GM18867 (cell line): Measurements from ENCODE around the gene MBL2.

Experiments
- ATAC-seq: cut with Tn5 transposase; IDR thresholded peaks from one replicate; pipeline ENCODE4 v1.9.1; 2021; ENCODE audit warnings: mild to moderate bottlenecking, moderate library complexity; ENCODE audit not compliant: unreplicated experiment

Gene MBL2

DNA sequence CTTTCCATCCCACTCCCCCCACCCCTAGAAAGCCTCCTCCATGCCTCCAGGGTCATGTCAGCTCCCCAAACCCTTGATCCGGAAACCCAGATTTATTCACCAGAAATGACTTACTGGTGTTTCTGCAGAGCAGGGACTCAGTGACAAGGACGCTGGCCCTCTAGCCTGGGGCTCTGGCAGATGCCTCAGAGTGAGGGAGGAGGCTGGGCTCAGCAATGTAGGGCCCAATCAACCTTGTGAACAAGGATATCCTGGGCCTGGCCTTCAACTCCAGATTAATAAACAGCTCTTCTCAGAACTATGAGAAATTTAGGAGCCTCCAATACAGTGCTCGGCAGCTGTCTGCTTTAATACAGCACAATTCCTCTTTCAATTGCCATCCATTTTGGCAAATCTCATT is at the start of gene MBL2:
Gene MBL2, minus strand, starts transcription at position 162 of the 400 bp plus-strand sequence. CDS start 1,149 bp downstream, outside the sequence.
- no peak for ATAC-seq

DNA sequence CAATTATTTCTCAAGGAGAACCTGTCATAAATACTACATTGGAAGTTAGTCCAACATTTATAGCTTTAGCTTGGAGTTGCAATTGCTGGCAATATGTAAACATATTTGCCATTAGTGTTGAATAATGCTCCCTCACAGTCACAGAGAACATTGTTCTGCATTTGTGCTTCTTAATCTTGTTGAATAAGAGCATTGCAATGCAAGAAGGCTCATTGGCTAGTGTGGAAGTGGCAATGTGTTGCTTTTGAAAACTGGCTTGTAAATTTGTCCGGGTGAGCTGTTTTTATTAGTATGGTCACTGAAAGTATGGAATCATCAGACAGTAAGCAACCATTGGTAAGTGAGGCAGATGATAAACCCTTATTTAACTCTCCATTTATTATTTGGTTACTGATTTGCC is 47.7 kb upstream of the MBL2 start:
- ATAC-seq = no peak

DNA sequence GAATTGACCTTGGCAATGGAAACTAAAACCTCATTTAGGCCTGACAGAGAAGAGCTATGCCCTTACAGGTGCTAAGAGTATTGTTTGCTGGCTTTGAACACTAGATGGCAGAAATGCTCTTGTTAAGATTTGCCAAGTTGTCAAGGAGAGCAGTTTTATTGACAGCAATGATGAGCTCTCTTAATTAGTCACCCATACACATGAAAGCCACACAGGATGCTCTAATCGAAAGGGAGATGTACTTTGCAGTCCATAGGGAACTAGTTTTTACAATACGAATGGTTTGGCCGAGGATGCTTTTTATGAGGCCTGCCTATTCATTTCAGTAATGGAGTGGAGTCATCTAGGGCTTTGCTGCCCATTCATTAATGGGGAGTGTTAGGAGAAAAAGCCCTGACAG is 45.4 kb upstream of the MBL2 start:
- ATAC-seq = peak; percentile 92

DNA sequence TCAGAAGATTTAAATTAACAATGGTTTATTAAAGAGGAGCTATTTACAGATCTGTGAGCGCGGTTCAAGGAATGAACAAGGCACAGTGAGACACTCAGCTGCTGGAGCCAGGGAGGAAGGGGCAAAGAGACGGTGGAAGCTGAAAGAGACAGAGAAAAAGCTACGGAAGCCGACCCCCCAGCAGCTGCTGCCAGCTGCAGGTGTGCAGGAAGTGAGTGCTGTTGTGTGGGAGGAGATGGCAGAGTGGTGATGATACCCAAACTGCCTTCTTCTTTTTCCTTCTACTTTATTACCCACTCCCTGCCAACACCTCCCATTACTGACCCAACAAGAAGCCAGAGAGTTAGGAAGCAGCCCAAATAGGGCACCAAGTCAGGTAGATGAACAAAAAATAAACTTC is 41.9 kb upstream of the MBL2 start:
- peak; percentile 56 for ATAC-seq

DNA sequence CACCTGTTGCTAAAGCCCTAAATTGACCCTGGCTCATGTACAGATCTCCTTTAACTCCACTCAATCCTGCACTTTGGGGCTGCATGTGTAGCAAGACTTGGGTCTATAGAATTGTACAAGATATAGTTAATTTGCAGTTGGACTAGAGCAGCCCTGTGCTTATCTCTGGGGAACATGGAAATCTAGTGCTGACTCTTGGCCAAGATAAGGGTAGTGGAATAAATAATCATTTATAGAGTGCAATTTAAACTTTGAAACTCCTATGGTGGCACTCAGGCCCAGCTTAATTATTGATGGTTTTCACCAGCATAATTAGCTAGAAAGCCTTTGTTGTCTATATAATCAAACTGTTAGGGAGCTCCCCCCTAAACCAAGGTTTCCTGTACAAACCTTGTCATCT is 39.2 kb upstream of the MBL2 start:
- ATAC-seq = no peak

DNA sequence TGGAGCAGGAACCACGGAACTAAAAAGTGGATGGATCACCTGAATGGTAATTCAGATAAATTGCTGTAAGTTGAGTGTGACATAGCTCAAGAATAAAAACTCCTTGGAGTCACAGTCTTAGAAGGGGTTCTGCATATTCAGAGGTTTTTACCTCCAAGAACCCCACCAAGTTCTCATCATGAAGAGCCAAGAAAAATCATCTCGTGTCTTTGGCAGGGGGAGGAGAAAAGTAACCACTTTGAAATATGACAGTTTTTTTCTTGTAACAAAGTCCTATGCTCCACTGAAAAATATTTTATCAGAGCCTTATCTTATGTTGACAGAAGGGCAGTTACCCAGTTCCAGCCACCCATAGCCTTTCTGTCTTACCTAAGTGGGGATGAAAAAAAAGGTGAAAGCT is 38.2 kb upstream of the MBL2 start:
- no peak for ATAC-seq

DNA sequence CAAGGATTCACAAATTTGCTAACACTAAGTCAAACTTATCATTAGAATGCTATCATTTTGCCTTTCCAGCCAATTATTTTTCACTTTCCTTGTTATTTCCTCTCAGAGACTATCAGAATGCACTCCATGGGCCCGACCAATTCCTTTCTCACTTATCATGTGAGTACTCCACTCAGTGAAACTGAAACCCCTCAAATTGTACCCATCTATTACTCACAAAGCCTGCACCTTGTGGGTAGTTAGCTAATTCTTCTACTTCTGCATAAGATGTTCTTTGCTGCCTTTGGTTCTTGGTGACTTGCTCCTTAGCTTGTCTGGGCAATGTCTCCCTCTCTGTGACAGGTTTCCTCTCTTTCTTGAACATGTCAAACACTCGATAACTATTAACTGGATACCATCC is 35.2 kb upstream of the MBL2 start:
- ATAC-seq = no peak

DNA sequence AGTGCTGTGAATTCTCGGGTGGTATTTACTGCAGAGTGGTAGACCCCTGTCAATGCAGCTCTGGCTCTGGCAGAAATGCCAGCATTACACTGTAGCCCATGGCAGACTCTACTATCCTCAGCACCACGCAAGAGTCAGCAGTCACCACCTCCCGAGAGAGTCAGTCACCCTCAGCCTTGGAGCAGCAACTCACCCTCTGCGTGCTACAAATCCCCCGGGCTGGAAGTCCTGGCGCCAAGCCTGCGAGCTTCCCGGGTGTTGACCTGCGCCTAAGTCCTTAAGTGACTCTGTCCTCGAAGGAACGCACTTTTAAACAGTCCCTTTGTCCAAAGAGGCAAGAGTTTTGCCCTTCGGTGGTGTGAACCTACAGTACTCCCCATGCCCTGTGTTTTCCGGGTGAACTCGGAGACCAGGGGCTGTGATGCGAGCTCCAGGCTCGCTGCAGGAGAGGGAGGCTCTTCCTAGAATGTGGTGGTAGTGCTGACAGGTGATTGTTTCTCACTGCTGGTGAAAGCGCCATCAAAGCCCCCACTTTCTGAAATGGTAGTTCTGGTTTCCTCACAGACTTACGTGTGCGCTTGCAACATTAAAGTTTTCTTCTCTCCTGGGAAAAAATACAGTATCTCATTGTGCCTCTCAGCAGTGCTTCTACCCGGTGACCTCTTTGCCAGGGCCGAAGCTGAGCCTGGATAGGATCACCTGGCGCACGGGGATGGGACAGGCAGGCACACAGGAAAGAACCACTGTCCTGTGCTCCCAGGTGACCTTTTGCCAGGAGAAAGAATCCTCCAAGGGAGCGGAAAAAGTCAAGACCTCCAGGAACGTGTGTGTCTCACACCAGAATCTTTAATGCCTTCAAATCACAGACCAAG is 33.1 kb upstream of the MBL2 start:
- ATAC-seq = no peak

DNA sequence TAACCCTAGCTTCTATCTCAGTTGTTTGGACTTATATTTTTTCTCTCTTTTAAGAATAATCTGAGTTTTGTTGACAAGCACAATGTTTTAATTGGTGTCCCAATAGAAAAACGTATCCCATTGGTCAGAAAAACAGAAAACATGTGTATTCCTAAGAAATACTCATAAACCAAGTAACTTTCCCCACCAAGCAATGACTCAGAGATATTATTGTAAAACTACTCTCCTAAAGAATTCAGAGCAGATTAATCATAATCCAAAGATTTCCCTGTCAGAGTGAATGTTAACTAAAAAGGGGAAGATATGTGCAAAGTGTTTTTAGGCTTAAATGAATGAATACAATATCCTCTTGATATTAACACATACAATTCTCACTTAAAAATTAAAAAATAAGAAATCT is 29.4 kb upstream of the MBL2 start:
- ATAC-seq = no peak

DNA sequence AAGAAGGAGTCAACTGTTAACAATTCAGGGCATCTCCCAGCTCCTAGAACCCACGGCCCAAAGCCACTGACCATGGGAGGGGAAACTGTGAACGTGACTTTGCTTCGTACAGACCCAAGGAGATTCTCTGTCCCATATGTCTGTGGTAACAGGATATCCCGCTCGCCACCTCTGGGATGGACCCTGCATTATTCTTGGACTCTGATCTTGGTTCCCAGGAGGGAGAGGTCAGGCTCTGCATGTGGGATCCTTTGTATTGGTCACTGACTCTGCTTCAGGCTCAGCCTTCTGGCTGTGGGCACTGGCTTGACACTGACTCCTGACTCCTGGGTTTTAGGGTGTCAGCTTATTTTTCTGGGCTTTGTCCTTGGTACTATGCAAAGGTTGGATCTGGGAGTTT is 13.5 kb upstream of the MBL2 start:
- no peak for ATAC-seq

DNA sequence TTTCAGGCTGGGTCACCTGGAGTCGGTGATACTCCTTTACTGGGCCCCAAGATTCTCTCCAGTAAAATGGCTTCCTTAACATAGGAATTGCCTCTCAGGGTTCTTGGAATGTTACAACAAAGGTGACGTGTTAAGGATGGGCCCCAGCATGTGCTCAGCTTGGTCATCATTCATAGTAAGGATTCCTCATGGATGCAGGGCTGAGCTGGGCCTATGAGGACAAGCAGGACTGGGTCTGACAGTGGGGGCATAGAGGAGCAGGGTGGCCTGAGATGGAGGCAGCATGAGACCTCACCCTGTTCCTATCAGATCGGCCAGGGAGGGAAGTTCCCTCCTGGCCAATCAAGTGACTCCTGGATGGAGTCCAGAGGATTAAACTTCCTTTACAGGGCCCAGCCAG is 12.8 kb upstream of the MBL2 start:
- no peak for ATAC-seq

DNA sequence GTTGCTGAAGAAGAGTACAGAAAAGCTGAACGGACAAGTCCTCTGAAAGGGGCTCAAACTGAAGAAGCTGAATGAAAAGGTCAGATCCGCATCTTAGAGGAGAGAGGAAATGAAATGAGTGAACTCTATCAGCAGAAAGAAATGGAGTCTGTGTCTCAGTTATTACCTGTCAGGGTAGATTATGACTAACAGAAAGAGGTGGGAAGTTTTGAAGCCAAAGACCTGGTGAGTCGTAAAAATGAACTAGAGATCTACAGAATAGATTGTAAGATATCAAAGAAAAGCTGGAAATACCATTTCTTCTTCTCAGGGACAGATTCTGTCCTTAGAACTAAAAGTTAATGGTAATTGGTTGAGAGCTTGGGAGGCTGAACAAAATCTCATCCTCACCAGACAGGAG is 11.1 kb upstream of the MBL2 start:
- no peak for ATAC-seq

DNA sequence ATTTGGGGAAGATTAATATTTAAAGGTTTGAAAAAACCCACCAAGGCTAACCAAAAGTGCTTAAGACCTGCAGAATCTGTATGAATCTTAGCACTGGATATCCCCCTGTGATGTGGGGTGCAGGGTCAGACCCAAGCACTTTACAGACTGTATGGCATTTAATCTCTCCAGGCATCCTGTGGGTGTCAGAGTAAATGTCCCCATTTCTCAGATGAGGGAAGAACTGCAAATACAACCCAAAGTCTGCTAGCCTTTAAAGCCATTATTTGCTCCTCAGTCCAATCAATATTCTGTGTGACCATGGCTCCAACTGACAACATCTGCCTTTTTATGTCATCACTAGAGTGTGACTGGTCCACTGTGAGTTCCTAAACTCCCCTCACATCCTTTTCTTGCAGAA is 10.0 kb upstream of the MBL2 start:
- ATAC-seq = no peak

DNA sequence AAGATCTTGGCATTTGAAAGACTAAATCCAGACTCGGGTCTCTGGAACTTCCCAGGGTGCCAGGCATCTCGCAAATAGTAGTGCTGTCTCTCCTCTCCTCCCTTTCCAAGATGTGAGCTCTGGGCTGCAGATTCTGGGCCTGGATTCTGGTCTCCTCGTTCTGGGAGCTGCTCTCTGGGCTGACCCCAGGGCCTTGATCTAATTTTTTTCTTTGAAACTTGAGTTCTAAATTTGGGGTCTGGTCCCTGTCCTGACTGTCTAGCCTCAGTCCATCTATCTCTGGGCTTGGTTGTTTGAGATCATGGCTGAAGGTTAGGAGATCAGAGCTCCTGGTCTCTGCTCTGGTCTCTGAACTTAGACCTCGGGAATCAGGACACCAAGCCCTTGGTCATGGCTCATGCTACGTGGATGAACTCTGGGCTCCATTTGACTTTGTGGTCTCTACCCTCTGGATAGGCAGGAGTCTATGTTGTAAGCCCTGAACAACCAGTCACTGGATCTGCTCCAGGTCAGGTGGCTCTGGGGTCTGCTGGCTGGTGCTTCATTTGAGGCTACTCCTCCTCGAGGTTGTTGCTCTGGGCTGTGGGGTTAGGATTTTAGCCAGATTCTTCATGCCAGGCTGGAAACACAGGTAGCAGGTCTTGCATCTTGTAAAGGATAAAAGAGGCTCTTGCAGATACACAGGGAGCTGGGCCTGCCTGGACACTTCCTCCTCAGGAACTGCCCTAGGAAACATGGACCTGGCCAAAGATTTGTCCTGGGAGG is 8.0 kb upstream of the MBL2 start:
- ATAC-seq = peak; percentile 21

DNA sequence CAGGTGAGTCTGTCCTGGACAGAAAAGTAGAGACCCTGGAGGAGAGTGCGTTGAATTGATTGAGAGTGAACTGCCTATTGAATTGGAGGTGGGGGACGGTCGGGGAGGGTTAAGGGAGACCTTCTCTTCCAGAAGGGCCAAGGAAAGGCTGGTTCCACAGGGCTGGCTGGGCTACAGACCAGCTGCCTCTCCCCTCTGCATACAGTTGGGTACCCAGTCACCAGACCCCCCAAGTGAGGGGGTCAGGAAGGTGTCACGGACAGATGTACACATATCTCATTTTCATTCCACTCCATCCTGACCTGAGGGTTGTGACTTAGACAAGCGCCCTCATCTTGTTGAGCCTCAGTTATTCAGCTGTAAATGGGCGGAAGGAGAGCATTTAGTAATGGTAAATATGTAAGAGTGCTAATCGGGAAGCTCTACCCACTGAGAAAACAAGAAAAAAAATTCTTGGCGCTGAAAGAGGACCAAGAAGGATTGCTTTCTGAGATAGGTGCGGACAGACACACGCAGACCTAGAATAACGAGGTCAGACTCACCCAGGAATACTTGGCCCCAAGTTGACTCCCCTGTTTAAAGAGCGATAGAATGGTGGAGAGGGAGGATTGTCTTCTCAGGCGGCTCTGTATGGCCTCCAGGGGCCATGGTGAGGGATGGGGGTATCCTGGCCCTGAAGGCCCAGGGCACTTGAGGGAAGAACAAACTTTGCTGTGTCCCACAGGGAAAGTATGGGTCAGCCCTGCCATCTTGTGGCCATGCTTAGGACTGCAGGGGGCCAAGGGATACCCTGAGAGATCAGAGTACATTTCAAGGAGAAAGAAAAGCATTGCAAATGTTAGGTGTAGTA is 7.2 kb upstream of the MBL2 start:
- peak; percentile 96 for ATAC-seq

DNA sequence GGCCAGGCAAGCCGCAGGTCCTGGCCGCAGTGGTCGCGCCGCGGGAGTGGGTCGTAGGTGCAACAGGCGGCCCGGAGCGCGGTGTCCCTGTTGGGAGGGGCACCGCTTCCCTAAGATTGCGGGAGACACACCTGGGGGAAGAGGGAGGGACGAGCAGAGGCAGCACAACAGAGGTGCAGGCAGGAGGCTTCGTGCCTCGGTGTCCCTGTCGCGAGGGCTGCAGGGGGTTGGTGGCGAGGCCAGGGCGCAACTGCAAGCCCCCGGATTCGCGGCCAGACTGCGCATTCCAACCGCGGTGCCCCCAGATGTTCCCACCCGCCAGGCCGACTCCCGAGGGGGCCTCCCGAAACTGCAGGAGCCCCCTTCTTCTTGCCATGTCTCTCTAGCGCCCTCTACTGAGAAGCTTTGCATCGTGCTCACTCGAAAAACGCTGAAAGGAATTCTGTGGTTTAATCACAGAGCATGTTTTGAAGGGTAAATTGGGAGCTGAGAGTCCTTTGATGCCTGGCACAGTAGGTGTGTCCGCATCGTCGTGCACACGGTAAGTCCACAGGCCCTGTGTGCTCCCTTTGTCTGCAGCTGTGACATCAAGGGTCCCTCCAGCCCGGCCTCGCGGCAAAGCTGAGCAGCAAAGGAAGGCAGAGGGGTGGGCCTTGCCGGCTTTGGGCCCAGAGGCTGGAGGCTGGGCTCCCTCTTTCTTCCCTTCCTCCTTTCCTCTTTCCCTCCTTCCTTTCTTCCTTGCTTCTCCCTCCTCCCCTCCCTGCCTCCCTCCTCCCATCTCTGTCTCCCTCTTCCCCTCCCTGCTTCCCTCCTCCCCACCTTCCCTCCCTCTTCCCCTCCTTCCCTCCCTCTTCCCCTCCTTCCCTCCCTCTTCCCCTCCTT is 6.2 kb upstream of the MBL2 start:
- ATAC-seq = no peak

DNA sequence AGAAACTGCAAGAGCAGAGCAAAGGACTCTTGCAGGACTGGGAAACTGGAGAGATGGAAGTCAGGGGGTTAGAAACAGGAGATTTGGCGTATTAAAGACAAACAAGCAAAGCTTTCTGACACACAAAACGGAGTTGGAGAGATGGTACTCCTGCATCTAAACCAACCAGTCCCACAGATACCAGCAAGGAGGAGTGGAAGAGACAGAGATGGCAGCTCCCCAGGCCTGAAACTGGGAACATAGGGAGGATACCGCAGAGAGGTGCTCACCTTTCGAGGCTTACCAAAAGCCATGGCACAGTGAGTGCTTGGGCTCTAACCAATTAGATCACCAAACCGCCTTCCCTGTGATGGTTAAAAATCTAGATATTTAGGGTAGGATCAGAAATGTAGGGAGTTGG is 4.8 kb upstream of the MBL2 start:
- no peak for ATAC-seq

DNA sequence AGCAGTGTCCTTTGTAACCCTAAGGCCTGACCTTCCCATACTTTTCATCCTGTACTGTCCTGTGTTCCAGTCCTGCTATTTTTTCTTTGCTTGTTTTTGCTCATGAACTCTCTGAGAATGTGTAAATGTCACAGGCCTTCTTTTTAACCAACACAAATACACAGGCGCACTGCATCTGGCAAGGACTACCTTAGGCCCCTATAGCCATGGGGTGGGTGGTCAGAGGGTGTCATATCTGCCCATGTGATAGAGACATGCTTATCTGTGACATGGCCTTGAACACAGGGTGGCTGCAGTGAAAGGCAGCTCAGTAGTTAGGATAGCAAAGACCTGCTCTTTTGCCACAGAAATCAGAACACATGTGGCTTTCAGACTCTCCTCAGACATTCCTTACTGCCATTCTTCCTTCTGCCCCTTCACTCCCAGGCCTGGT is 3.9 kb upstream of the MBL2 start:
- no peak for ATAC-seq

DNA sequence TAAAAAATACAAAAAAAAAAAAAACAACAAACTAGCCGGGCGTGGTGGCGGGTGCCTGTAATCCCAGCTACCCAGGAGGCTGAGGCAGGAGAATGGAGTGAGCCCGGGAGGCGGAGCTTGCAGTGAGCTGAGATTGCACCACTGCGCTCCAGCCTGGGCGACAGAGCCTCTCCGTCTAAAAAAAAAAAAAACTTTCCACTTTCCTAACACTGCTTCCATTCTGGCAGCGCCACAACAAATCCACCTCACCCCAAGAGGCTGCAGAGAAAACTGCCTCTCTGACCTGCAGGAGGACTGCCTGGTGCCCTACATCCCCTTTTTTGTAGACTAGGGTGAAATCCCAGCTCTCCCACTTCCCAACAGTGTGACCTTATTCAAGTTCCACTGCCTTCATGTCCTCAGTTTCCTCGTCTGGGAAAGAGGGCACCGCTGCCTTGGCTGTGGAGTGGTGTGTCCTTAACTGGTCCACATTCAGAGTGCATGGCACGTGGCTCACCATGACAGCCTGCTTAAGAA is 2.6 kb upstream of the MBL2 start:
- ATAC-seq = no peak

DNA sequence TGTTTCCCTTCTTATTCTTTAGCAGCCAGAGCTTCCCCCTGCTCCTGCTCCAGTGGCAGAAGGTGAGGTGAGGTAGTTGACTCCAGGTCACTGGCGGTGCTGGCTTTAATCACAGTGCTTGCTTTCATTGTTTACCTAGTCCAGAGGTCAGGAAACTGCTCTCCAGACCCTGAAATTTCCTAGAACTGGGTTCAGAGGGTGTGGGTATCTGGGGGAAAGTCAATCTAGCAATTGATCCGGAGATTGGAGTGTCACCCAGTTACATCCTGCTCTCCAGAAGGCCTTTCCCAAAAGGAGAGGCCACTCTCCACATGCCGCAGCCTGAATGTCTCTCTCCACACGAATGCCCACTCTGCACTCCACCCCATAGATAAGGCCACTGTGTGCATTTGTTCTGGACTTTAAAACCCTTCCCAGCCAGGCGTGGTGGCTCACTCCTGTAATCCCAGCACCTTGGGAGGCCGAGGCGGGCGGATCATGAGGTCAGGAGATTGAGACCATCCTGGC is 2.1 kb upstream of the MBL2 start:
- no peak for ATAC-seq
